PFSK-1 (cell line): Measurements from ENCODE around the gene ANXA7.

ENCODE experiments used
- FOXP2 ChIP-seq: optimal IDR thresholded peaks from 2 replicates; pipeline ENCODE3; 2011; ENCODE audit warnings: borderline replicate concordance, control low read depth, inconsistent platforms; ENCODE audit not compliant: insufficient read depth; ENCODE audit errors: extremely low read length, extremely low read depth
- POLR2AphosphoS5 ChIP-seq: IDR thresholded peaks from 2 replicates; pipeline ENCODE4 v1.6.1; 2012; ENCODE audit warnings: low read depth, mild to moderate bottlenecking, control low read depth, low read length, moderate library complexity
- REST ChIP-seq, 2 experiments: IDR thresholded peaks; 2 replicates each; pipeline versions ENCODE4 v1.6.1 to v1.8.0; 2011 to 2012; ENCODE audit warnings: low read depth in 2 of 2, low read length in 2 of 2, control low read depth in 1 of 2, inconsistent platforms in 1 of 2, mild to moderate bottlenecking in 1 of 2, moderate library complexity in 1 of 2; ENCODE audit not compliant: insufficient read depth in 1 of 2
- SIN3A ChIP-seq: IDR thresholded peaks from 2 replicates; pipeline ENCODE4 v1.6.1; 2012; ENCODE audit warnings: mild to moderate bottlenecking, low read length, moderate library complexity, borderline replicate concordance; ENCODE audit not compliant: insufficient read depth
- TAF1 ChIP-seq: IDR thresholded peaks from 2 replicates; pipeline ENCODE4 v1.6.1; 2012; ENCODE audit warnings: low read length, control low read depth, borderline replicate concordance; ENCODE audit not compliant: insufficient read depth

ANXA7 gene

GRCh38 chr10:73340121-73340520 lies 73.7 kb downstream of the ANXA7 start:
- TF ChIP-seq SIN3A (no peak), FOXP2 (no peak), TAF1 (no peak), POLR2AphosphoS5 (no peak), REST (IDR thresholded peaks at IDR 0.05; ENCODE audit: insufficient read depth in 1 of 2, low read depth in 2 of 2, low read length in 2 of 2) (no peak)

GRCh38 chr10:73339436-73339835 lies 74.4 kb downstream of the ANXA7 start:
- TF ChIP-seq POLR2AphosphoS5: no peak
- TF ChIP-seq FOXP2: no peak
- TF ChIP-seq REST (IDR thresholded peaks at IDR 0.05; ENCODE audit: insufficient read depth in 1 of 2, low read depth in 2 of 2, low read length in 2 of 2): no peak
- TF ChIP-seq TAF1: no peak
- TF ChIP-seq SIN3A: no peak

- TF ChIP-seq REST (IDR thresholded peaks at IDR 0.05; ENCODE audit: insufficient read depth in 1 of 2, low read depth in 2 of 2, low read length in 2 of 2) (no peak), POLR2AphosphoS5 (no peak), SIN3A (no peak), FOXP2 (no peak), TAF1 (no peak)
These were observed 75.0 kb downstream of the ANXA7 start for GRCh38 chr10:73338801-73339368.

- TF ChIP-seq SIN3A: no peak
- no peak for TF ChIP-seq TAF1
- no peak for TF ChIP-seq POLR2AphosphoS5
- no peak for TF ChIP-seq REST (IDR thresholded peaks at IDR 0.05; ENCODE audit: insufficient read depth in 1 of 2, low read depth in 2 of 2, low read length in 2 of 2)
- TF ChIP-seq FOXP2: no peak
These were observed 80.7 kb downstream of the ANXA7 start for GRCh38 chr10:73333202-73333601.

- TF ChIP-seq FOXP2: no peak
- no peak for TF ChIP-seq TAF1
- TF ChIP-seq REST (IDR thresholded peaks at IDR 0.05; ENCODE audit: insufficient read depth in 1 of 2, low read depth in 2 of 2, low read length in 2 of 2): no peak
- no peak for TF ChIP-seq SIN3A
- no peak for TF ChIP-seq POLR2AphosphoS5
These were observed 81.5 kb downstream of the ANXA7 start for GRCh38 chr10:73332379-73332778.
